Stimulated activated CD4-positive, alpha-beta T cell treated with anti-CD3 and anti-CD28 coated beads, Interleukin-1b, Interleukin-23, amount 100 ng/mL, for 4 hours (primary cell): ENCODE results near the gene LRAT.
"Not testable (repeated sequence)": the region's sequence is repeated elsewhere in the genome, so short reads cannot be mapped to it uniquely, and the experiment has no call there.

ENCODE experiments used
- DNase-seq, 2 donors: peaks; one replicate each; pipeline ENCODE4 v3.0.0-alpha.2; 2020; ENCODE audit warnings: low read depth in 2 of 2

Gene LRAT

DNA sequence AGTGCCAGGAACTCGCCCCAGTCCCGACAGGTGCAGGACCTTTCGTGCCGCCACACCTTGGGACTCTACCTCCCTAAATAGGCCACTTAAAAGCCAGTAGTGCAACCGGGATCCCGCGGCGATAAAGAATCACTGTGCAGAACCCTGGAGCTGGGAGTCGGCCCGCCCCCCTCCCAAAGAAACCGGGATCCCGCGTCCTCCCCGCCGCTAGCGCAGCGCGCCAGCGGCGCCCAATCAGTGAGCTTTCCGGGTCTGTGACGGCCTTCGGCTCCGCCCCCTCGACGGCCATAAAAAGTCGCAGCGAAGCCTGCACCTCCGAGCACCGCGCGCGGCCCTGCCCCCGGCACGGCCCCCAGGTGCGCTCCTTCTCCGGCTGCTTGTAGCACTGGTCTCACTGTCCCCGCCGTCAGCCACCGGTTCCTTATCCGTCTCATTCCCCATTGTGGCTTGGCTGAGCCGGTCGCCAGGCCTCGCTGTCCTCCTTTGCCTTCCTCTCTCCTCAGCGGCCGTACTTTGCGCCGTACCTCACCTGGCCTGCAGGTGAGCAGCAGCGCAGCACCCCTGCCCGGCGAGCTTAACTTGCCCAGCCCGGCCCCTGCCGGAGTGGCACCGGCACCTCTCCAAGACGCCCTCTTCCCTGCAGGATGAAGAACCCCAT lies at the start of gene LRAT:
TSS of gene LRAT (plus strand) at position 318 of the 658 bp plus-strand sequence. CDS start at position 645, 327 bp downstream.
- peak in 1 of 2 donors; percentile 32 for DNase-seq

GRCh38 chr4:154707877-154708276 lies 35.9 kb upstream of the LRAT start:
- no peak for DNase-seq

DNA sequence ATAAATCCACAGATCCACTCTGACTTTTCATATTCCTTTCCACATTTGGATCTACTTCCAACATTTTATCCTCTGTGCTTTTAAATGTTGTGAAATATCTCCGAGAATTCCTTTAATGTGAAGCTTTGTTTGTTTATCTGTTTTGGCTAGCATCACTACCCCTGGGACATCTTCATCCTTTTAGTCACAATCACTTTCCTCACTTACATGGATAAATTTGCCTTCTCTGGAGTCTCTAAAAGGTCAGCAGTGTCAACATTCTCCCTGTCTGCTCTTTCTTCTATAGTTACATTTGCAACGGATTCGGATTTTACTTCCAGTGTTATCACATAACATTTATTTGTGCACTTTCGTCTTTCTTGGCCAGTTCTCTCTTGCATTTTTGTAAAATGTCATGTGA lies 34.2 kb upstream of the LRAT start:
- no peak for DNase-seq

DNA sequence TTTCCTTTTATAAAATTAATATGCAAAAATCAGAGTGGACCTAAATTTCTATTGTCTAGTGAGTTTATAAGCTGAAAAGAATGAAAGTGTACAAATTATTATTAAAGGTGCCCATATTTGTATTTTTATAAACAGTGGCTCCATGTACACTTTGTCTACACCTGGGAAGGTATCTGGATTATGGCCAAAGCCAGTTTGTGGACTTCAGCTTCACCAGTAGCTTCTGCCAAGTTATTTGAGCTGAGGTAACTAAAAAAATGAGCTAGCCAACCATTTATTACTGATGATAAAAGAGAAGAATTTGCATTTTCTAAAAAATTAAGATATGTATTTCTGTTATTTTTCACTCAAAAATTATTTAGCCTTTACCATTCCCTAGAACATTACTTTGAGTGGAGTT lies 32.3 kb upstream of the LRAT start:
- no peak for DNase-seq

DNA sequence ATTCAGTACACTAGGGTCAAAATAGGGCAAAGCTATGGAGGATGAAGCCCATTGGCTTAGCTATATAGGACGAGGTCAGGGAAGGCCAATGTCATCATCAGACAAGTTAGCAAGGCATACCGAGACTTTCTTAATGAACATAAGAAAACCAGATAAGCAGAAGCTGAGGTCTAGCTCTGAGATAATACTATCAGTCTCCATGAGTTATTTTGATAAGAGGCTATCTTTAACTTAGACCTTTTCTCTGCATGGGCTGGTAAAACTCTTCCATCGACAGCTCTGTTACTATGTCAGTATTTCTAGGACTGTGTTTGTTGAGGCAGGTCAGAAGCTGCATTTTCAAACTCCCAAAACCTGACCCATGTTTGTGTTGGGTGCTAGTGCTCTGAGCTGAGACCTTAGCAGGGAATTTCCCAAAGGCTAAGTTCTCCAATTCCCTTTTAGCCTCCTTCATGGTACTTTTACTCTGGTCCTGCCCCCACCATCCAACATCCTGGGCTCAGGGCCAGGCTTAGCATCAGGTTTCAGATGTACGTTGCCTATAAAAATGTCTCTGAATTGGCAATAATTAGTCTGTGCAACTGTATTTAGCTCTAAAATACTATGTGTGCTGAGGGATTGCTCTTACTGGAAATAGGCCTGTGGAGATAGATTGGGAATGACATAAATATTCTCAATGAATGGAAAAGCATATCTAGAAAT lies 29.3 kb upstream of the LRAT start:
- no peak for DNase-seq

- no peak for DNase-seq
Observed at GRCh38 chr4:154719087-154719486, 24.7 kb upstream of the LRAT start.

GRCh38 chr4:154720123-154720522 lies 23.7 kb upstream of the LRAT start:
- no peak for DNase-seq

- no peak for DNase-seq
Observed at GRCh38 chr4:154720618-154721267, 23.1 kb upstream of the LRAT start.

GRCh38 chr4:154722262-154722661 lies 21.5 kb upstream of the LRAT start:
- DNase-seq, result no peak

- DNase-seq, result not testable (repeated sequence)
Observed at GRCh38 chr4:154723601-154724000, 20.2 kb upstream of the LRAT start.

- DNase-seq, result no peak
Observed at GRCh38 chr4:154727540-154727939, 16.3 kb upstream of the LRAT start.

- DNase-seq, result no peak
Observed at GRCh38 chr4:154731756-154732155, 12.0 kb upstream of the LRAT start.

DNA sequence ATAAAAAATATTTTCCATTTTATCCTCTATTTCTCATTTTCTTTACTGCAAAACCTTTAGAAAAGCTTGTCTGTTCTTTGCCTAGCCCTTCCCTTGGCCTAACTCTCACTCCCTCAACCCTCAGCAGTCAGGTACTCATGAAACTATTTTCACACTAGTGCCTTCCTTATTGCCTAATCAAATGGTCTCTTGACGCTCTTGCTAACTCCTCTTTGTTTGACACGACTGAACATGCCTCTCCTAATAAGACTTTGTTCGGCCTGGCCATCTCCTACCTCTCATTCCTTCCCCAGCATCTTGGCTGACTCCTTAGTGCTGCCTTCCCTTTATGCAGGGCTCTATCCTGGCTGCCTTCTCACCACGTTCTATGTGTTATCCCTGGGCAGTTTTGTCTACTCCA lies 11.1 kb upstream of the LRAT start:
- no peak for DNase-seq

- no peak for DNase-seq
Observed at GRCh38 chr4:154736770-154737169, 7.0 kb upstream of the LRAT start.

DNA sequence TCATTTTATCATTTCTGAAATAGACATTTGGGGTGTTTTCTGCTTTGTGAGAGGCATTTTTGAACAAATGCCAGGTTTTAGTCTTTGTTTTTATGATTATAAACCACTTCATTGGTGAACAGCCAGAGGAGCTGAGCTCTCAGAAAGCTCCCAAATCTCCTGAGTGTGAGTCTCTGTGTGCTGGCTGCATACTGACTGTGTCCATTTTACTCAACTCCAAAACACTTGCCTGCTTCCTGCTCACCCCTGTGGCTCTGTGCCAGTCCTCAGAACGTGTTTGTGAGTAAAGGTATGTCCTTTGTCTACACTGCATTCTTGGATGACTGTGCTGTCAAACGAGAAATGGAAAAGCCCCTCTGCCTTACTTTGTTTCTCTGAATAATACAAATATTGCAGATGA lies 5.4 kb upstream of the LRAT start:
- no peak for DNase-seq

DNA sequence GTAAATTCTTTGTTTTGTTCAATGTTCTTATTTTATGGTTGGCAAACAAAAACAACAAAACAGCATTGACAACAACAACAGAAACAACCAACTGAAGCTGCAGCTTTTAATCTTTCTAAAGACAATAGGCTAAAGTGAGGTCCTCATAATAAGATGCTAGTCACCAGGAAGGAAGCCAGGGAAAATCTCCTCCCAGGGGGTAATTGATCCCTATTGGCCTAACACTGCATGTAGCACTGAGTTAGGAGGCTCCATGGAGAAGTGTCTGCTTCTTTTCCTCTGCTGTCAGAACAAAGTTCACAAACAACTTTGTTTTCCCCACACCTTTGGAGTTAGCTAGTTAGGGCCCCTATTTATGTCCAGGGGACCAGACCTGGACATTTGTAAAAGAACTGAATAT lies 4.7 kb upstream of the LRAT start:
- DNase-seq, result no peak

DNA sequence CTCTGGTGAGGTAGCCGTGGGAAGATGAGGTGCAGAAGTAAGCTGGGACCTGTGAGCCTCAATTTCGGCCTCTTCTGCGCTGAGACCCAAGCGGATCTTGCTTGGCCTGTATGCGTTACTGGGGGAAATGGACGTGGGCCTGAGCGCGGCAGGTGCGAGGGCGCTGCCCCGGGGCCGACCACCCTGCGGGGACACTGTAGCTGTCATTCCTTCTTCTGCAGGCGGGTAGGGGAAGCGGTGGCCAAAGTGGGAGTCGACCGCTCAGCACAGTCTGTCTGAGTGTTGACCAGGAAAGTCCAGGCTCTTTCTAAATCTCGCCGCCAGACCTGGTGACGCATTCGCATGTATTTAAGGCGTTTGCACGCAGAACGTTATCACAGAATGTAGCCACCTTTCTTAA lies 3.3 kb upstream of the LRAT start:
- no peak for DNase-seq

DNA sequence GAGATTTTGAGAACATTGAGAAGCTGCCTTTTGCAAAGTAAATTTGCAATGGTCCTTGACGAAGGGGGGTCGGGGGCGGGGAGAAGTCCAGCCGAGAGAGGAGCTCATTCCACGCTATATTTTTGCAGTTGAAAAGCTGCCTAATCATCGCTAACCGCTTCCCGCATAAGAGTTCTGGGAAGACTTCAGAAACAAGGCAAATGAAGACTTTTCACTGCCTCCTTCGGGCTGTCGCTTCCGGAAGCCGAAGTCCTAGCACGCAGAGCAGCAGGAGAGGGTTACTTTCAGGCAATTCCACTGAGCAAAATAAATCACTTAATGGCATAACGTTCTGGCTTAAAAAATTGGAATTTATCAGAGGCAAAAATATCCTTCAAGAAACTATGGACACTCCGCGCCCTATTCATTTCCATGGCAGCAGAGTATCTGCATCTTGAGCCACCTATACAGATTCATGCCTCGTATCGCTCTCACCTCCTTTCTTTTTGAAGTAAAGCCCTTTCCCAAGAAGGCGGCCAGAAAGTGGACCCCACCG lies 2.6 kb upstream of the LRAT start:
- DNase-seq, result no peak

GRCh38 chr4:154741922-154742850 lies 1.6 kb upstream of the LRAT start:
- DNase-seq, result no peak

GRCh38 chr4:154744341-154744926 lies 634 bp downstream of the LRAT start:
- DNase-seq, result no peak

DNA sequence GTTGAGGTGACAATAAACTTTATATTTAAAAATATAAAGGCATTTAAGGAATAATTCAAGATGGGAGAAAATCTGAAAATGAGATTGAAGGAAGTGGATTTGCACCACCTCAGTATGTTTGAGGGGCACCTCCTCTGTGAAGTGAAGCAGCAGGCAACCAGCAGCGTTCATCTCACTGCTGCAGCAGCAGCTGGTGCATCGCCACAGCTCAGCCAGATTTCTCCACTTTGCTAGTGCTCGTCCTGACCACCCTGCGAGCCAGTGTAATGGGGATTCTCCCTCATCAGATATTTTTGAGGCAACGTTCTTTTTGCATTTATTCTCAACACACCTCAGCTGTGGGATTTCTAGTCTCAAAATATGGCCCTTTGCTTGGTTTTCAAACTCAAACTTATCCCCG lies 13.9 kb downstream of the LRAT start:
- DNase-seq, result no peak
